HG02852 (cell line): ENCODE results near the gene TGDS.
A peak's percentile ranks its signal among the peaks of the same experiment; 100 is the strongest.
"Not testable (repeated sequence)": the region's sequence is repeated elsewhere in the genome, so short reads cannot be mapped to it uniquely, and the experiment has no call there.

Experiments used
- ATAC-seq: cut with Tn5 transposase; IDR thresholded peaks from one replicate; pipeline ENCODE4 v1.9.1; 2021; ENCODE audit warnings: mild to moderate bottlenecking, moderate library complexity; ENCODE audit not compliant: unreplicated experiment

Gene TGDS

DNA sequence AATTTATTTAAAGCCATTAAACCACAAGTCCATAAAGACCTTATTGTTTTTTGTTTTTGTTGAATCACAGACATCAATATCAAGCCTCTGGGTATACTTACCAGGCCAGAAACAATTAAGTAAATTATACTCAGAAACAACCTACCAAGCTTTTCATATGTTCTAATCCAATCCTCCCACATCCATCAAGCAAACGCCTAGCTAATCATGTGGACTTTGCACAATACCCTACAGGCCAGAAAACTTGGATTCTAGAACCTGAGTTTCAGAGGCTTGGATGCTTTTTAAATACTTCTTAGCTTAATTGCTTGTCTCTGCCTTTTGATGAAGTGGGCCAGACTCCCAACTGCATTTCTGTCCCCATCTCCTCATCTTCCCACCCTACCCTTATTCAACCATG, 39.9 kb downstream of the TGDS start:
- ATAC-seq: no peak

GRCh38 chr13:94553766-94554165, 42.2 kb downstream of the TGDS start:
- no peak for ATAC-seq

DNA sequence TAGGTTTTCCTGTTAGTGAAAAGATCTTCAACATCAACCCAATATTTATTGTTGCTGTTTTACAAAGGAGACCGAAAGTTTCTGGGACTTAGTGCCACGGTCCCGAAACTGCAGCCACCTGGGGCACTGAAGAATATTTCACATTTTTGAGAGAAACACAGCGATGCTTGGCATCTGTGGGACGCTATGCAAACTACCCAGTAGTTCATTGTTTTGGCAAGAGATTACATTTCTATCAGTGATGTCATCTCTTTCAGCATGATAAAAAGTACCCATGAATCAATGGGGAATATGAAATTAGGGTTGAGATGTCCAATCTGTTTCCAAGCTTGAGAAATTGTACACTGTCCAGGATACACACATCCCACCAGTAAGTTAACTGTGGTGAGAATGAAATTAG, 43.9 kb downstream of the TGDS start:
- ATAC-seq: no peak

GRCh38 chr13:94550062-94550738, 45.8 kb downstream of the TGDS start:
- ATAC-seq: peak; percentile 13

GRCh38 chr13:94549232-94550061, 46.5 kb downstream of the TGDS start:
- peak; percentile 89 for ATAC-seq

- peak; percentile 47 for ATAC-seq
These were observed 47.1 kb downstream of the TGDS start for GRCh38 chr13:94548821-94549231.

DNA sequence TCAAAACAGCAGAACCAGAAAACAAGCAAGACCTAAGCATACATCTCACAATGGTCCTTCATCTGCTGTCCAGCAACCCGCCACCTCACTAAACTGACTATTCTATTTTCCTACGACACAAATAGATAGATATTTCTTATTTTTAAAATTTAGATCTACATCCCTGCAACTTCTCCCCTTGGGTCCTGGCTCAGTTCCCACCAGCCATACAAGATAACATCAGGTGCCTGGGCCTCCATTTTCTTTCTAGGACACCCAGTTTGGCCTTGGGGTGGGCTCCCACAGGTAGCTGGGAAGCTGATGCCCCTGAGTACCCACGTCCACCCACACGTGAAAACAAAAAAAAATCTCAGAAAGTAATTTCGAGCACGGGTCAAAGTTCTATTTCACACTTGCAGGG, 47.6 kb downstream of the TGDS start:
- no peak for ATAC-seq

GRCh38 chr13:94546061-94546839, 49.7 kb downstream of the TGDS start:
- no peak for ATAC-seq

GRCh38 chr13:94544922-94545321, 51.0 kb downstream of the TGDS start:
- no peak for ATAC-seq

DNA sequence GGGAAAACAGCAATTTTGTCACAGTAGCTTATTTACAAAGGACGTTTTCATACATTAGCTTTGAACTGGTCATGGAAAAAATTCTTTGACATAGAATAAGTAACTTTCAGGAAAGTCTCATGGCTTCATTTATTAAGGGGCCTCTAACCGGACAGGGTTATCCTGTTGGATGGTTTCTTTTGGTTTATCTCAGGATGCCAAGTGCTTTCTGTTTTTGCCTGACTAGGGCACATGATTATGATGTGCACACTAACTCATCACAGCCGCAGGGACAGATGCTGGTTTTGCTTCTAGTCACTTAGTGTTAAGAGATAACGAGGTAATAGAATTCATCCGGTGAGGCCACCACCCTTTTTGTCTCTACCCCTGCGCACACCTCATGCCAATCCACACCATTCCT, 53.0 kb downstream of the TGDS start:
- ATAC-seq: no peak

- no peak for ATAC-seq
These were observed 58.0 kb downstream of the TGDS start for GRCh38 chr13:94537740-94538630.

- ATAC-seq: no peak
These were observed 60.2 kb downstream of the TGDS start for GRCh38 chr13:94535775-94536174.

DNA sequence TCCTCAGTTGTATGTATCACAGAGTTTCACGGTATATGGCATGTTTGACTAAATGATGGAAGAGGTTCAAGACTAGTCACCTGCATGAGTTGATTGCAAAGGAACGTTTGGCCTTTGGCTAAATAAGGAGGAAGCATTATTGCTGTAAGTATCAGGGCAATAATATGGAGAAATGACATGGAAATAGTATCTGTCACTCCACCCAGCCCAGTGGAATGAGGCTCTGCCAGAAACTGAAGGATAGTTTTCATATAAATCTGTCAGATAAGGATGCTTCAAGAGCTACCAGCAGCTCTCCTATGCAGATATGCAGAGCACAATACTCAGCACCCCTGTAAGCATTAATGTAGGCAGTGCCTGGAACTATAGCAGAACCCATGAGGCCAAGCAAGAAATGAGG, 60.7 kb downstream of the TGDS start:
- no peak for ATAC-seq

DNA sequence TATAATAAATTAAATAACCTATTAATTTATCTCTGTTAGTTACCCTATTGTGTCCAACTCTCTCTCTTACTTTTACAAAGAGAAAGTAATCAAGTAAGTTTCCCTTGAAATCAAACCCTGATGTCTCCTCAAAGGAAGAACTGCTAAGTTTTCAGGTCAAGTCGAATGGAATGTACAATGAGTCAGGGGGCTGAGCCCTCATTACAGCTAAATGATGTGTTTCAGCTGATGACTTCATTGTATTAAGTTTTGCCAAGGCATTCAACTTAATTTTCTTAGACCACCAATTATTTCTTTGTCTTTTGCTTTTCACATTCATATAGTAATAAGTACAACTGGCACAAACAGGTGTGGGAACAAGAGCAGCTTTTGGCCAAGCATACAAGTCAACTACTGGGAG, 61.8 kb downstream of the TGDS start:
- no peak for ATAC-seq

- ATAC-seq: not testable (repeated sequence)
These were observed 63.7 kb downstream of the TGDS start for GRCh38 chr13:94532278-94532677.

GRCh38 chr13:94526956-94527355, 69.0 kb downstream of the TGDS start:
- not testable (repeated sequence) for ATAC-seq

DNA sequence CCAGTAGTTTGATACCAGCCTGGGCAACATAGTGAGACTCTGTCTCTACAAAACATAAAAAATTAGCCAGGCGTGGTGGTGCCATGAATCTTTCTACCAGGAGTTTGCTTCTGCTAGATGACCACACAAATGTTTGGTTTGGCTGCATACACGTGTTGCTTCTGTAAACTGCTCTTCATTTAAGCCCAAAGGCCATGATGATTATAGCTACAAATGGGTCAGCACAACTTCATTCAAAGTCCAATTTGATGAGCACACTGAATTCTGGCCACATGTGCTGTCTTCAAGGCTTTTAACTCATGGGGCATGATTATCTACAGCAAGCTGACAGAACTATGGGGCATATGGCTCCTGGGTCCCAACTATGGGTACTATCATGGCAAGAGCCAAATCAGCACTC, 70.2 kb downstream of the TGDS start:
- no peak for ATAC-seq

- ATAC-seq: no peak
These were observed 71.5 kb downstream of the TGDS start for GRCh38 chr13:94524407-94524806.
